Central memory CD8-positive, alpha-beta T cell (primary cell): ENCODE results near the gene HEXD.

ENCODE experiments used
- ATAC-seq: fragments of 150-1000 bp; cut with Tn5 transposase; replicated peaks from 2 replicates; pipeline ENCODE4 v1.10.0; 2022; ENCODE audit warnings: mild to moderate bottlenecking, moderate FRiP score, moderate number of reproducible peaks; ENCODE audit not compliant: poor library complexity, severe bottlenecking; ENCODE audit errors: extremely low read depth
- DNase-seq, 2 donors: peaks; one replicate each; pipeline ENCODE4 v3.0.0; 2021; ENCODE audit warnings: low spot score in 2 of 2
- H3K27ac Mint-ChIP-seq: one replicate; pipeline ENCODE4 v1.8.0; 2022; ENCODE audit warnings: low read depth, mild to moderate bottlenecking, moderate library complexity, mixed read lengths
- H3K27me3 Mint-ChIP-seq: one replicate; pipeline ENCODE4 v1.8.0; 2022; ENCODE audit warnings: mixed read lengths
- H3K36me3 Mint-ChIP-seq: one replicate; pipeline ENCODE4 v1.8.0; 2022; ENCODE audit warnings: mild to moderate bottlenecking, moderate library complexity, mixed read lengths; ENCODE audit not compliant: insufficient read depth
- H3K4me1 Mint-ChIP-seq: one replicate; pipeline ENCODE4 v1.8.0; 2022; ENCODE audit warnings: mixed read lengths
- H3K4me3 Mint-ChIP-seq: one replicate; pipeline ENCODE4 v1.8.0; 2022; ENCODE audit warnings: mild to moderate bottlenecking, moderate library complexity, mixed read lengths
- H3K9me3 Mint-ChIP-seq: one replicate; pipeline ENCODE4 v1.8.0; 2022; ENCODE audit warnings: mixed read lengths

HEXD gene

DNA sequence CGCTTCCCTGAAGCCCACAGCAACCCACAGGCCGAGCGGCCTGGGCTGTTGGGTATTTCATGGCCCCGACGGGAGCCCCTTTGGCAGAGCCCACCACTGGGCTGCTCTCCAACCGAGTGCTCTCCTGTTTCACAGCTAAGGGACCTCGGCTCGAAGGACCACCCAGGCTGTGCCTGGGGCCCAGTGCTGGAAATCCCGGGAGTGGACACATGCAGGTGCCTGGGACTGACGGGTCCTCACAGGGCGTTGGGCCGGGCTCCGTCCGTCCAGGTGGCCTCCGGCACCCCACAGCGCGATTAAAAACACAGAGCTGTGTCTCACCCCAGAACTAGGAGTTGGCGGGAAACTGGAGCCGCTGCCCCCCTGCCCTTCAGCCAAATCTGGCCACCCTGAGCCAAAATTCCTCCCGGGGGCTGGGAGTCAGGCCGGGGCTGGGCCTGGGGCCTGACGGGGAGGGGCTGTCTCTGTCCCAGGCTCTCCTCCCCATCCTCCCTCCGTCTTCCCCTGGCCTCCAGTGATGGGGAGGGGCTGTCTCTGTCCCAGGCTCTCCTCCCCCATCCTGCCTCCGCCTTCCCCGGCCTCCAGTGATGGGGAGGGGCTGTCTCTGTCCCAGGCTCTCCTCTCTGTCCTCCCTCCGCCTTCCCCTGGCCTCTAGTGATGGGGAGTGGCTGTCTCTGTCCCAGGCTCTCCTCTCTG, 32.4 kb upstream of the HEXD start:
- Mint-ChIP-seq H3K27ac (no peak overlapping the region), H3K27me3 (peaks cover 10% of the 10 kb centered on the region), H3K4me1 (peaks cover 6% of the 10 kb centered on the region), H3K36me3 (peaks cover 1% of the 10 kb centered on the region), H3K4me3 (no peak overlapping the region), H3K9me3 (no peaks in the 10 kb centered on the region)
- no peak for ATAC-seq
- no peak for DNase-seq

DNA sequence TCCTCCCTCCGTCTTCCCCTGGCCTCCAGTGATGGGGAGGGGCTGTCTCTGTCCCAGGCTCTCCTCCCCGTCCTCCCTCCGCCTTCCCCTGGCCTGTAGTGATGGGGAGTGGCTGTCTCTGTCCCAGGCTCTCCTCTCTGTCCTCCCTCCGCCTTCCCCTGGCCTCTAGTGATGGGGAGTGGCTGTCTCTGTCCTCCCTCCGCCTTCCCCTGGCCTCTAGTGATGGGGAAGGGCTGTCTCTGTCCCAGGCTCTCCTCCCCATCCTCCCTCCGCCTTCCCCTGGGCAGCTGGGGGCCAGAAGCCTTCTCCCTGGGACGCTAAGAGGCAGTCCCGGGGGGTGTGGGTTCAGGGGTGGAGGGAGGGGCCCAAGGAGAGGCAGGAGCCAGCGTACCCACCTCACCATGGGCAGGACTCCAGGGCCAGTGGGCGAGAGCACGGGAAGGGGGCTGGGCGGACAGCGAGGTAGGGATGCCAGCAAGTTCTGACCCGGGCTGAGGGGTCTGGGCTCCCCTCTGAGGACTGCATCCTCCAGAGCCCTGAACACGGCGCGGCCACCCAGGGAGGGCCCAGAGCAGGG, 31.8 kb upstream of the HEXD start:
- DNase-seq (no peak), ATAC-seq (no peak)
- Mint-ChIP-seq H3K36me3 (peaks cover 1% of the 10 kb centered on the region), H3K4me3 (no peak overlapping the region), H3K4me1 (peaks cover 2% of the 10 kb centered on the region), H3K9me3 (no peaks in the 10 kb centered on the region), H3K27ac (no peak overlapping the region), H3K27me3 (peaks cover 4% of the 10 kb centered on the region)

DNA sequence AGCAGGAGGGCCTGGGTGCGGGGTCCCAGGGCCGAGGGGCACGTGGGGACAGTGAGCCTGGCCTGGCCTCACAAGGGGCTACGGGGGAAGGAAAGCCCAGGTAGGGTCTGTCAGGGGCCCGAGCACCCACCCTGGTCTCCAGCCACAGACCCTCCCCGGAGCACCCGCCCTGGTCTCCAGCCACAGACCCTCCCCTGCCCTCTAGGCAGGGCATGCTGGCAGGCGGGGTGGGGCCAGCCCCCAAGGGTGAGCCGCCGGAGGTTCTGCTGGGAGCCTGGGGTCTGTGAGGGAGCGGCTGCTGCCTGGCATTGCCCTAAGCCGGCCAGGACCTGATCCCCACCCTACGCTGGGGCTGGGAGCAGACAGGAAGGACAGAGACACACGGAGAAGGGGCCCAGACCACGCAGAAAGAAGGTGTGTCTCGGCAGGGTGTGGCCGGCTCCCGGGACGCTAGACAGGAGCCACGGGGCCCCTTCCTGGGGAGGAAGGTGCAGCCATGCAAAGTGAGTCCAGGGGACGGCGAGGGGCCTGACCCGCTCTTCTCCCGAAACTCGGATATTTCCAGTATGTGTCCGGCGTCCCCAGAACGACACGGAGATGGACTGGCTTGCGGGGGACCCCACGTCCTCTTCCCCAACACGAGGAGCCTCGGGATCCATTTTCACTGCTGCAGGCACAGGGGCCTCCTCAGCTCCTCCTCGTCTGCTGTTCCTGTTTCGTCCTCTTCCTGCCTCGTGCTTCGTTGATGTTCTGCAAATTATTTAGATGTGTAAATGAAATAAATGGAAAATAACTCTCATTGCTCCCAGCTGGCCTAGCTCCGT, 31.1 kb upstream of the HEXD start:
- H3K9me3 Mint-ChIP-seq = no peaks in the 10 kb centered on the region
- H3K27ac Mint-ChIP-seq = no peak overlapping the region
- peaks cover 1% of the 10 kb centered on the region for H3K36me3 Mint-ChIP-seq
- no peaks in the 10 kb centered on the region for H3K4me1 Mint-ChIP-seq
- no peak overlapping the region for H3K4me3 Mint-ChIP-seq
- no peak for ATAC-seq
- H3K27me3 Mint-ChIP-seq = no peaks in the 10 kb centered on the region
- DNase-seq = no peak

DNA sequence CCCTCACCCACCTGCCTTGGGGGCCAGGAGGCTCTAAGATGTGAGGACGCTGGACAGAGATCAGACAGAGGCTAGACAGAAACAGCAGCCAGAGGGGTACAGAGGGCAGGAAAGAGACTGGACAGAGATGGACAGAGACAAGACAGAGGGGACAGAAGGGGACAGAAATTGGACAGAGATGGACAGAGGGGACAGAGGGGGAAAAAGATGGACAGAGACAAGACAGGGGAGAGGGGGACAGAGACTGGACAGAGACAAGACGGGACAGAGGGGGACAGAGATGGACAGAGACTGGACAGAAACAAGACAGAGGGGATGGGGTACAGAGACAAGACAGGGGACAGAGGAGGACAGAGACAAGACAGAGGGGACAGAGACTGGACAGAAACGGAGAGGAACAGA, 30.4 kb upstream of the HEXD start:
- peaks cover 1% of the 10 kb centered on the region for H3K36me3 Mint-ChIP-seq
- H3K4me3 Mint-ChIP-seq = no peak overlapping the region
- H3K27ac Mint-ChIP-seq = no peak overlapping the region
- H3K9me3 Mint-ChIP-seq = no peaks in the 10 kb centered on the region
- no peak for ATAC-seq
- H3K4me1 Mint-ChIP-seq = no peaks in the 10 kb centered on the region
- DNase-seq = no peak
- no peaks in the 10 kb centered on the region for H3K27me3 Mint-ChIP-seq

DNA sequence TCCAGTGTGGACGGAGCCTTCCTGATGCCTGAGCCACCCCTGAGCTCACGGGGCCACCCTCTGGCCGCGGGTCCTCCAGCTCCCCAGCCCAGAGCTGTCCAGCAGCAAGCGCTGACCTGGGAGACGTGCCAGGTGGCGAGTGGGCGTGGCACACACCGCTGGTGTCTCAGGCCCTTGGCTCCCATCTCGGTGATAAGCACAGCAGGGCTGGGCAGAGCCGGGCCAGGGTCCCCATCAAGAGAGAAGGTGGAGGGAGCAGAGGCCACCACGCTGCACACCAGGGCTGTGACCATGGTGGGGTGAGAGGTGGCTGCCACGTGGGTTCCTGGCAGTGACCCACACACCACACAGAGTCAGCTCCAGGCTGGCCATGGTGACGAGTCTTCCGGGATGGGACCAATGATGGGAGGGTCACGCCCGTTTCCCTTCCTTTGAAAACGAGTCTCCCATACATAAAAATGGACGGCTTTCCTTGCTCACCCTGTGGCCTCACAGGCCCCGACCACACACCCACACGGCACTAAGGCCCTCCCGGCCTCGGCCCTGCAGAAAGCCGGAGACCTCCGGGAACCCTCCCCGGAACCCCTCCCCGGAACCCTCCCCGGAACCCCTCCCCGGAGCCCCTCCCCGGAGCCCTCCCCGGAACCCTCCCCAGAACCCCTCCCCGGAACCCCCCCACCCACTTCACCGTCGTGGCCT, 29.8 kb upstream of the HEXD start:
- no peaks in the 10 kb centered on the region for H3K4me1 Mint-ChIP-seq
- no peaks in the 10 kb centered on the region for H3K27me3 Mint-ChIP-seq
- no peak overlapping the region for H3K4me3 Mint-ChIP-seq
- no peak for ATAC-seq
- H3K27ac Mint-ChIP-seq = no peak overlapping the region
- H3K9me3 Mint-ChIP-seq = no peaks in the 10 kb centered on the region
- DNase-seq = no peak
- no peaks in the 10 kb centered on the region for H3K36me3 Mint-ChIP-seq

DNA sequence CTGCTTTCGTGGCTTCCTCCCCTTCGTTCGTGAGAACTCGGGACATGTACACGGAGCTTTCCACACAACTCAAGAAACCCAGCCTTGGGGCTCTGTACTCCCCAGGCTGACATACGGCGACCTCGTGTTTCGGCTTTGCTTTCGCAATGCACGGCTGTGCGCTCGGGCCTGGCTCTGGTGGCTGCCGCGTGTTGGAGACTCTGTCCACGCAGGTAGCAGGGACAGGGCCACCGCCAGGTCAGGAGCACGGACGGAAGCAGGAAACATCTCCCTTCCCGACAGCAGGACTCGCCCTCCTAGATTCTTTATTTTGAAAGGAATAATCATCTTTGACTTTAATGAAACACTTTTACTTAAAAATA, 29.2 kb upstream of the HEXD start:
- no peak overlapping the region for H3K27ac Mint-ChIP-seq
- H3K4me3 Mint-ChIP-seq = no peak overlapping the region
- H3K36me3 Mint-ChIP-seq = no peaks in the 10 kb centered on the region

DNA sequence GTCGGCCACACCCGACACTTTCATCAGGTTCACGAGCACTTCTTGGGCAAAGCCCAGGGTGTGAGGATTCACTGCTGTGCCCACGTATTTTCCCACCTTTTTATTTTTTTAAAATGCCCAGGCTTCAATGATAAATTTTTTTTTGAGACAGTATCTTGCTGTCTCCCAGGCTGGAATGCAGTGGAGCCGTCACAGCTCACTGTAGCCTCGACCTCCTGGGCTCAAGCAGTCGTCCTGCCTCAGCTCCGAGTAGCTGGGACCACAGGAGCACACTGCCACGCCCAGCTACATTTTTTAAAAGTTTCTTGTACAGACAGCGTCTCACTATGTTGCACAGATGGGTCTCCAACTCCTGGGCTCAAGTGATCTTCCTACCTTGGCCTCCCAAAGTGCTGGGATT, 28.8 kb upstream of the HEXD start:
- DNase-seq (no peak), ATAC-seq (no peak)
- Mint-ChIP-seq H3K4me1 (no peaks in the 10 kb centered on the region), H3K36me3 (no peaks in the 10 kb centered on the region), H3K4me3 (no peak overlapping the region), H3K27me3 (no peaks in the 10 kb centered on the region), H3K9me3 (no peaks in the 10 kb centered on the region), H3K27ac (no peak overlapping the region)

More for the DNA sequence above, 29.2 kb upstream of the HEXD start:
- Mint-ChIP-seq H3K9me3 (no peaks in the 10 kb centered on the region), H3K27me3 (no peaks in the 10 kb centered on the region), H3K4me1 (no peaks in the 10 kb centered on the region)
- no peak for ATAC-seq
- DNase-seq = no peak

DNA sequence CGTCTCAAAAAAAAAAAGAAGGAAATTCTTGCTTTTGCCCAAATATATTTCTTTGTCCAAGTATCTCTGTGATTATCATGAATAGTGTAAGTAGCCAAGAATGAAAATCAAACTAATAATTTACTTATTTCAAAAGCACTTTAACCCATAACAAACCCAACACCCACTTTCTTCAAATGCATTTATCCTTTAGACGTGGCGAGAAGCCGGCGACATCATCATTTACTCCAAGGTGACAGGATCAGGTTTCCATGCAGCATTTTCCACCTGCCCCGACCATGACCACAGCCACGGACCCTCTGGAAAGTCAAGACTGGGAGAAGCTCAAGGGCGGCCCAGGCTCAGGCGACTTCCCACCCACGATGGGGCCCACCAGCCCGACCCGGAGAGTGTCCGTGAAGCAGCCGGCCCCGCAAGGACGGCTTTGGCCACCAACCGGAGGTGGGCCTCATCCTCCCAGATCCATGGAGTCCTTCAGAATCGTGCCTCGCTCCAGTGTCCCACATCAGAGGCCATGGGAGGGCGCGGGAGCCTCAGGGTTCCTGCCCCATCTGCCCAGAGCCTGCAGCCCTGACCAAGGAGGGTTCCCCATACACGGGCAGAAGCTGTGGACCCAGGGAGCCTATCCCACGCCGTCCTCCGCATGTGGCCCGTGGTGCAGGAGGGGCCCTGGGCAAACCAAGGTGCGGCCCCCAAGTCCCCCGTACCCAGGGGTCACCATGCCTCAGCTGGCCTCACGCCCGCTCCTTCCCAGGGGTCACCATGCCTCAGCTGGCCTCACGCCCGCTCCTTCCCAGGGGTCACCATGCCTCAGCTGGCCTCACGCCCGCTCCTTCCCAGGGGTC, 27.9 kb upstream of the HEXD start:
- Mint-ChIP-seq H3K27ac (no peak overlapping the region), H3K36me3 (peaks cover 5% of the 10 kb centered on the region)

DNA sequence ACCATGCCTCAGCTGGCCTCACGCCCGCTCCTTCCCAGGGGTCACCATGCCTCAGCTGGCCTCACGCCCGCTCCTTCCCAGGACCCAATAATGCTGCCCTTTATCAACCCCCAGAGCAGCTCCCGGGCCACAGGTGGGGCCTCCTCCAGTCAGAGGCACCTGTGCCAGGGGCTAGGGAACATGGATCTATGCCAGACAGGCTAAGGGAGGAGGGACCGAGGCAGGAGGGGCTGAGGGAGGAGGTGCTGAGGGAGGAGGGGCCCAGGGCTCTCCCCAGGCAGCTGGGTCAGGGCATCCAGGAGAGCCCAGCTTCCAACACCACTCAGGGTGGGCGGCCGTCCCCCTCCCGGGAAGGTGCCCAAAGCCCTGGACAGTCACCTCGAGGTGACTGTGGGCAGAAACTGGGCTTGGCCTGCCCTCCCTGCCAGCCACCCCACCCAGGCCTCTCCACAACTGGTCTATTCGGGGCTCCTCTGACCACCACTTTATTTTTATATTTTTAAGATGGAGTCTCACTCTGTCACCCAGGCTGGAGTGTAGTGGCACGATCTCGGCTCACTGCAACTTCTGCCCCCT, 27.2 kb upstream of the HEXD start:
- H3K27ac Mint-ChIP-seq = no peak overlapping the region
- H3K36me3 Mint-ChIP-seq = peaks cover 5% of the 10 kb centered on the region
- ATAC-seq (no peak), DNase-seq (no peak)
- H3K4me1 Mint-ChIP-seq = no peaks in the 10 kb centered on the region
- H3K4me3 Mint-ChIP-seq = no peak overlapping the region
- H3K27me3 Mint-ChIP-seq = no peaks in the 10 kb centered on the region
- no peaks in the 10 kb centered on the region for H3K9me3 Mint-ChIP-seq

More for the DNA sequence above, 27.9 kb upstream of the HEXD start:
- Mint-ChIP-seq H3K4me1 (no peaks in the 10 kb centered on the region), H3K4me3 (no peak overlapping the region), H3K27me3 (no peaks in the 10 kb centered on the region), H3K9me3 (no peaks in the 10 kb centered on the region)
- DNase-seq = no peak
- ATAC-seq = no peak

DNA sequence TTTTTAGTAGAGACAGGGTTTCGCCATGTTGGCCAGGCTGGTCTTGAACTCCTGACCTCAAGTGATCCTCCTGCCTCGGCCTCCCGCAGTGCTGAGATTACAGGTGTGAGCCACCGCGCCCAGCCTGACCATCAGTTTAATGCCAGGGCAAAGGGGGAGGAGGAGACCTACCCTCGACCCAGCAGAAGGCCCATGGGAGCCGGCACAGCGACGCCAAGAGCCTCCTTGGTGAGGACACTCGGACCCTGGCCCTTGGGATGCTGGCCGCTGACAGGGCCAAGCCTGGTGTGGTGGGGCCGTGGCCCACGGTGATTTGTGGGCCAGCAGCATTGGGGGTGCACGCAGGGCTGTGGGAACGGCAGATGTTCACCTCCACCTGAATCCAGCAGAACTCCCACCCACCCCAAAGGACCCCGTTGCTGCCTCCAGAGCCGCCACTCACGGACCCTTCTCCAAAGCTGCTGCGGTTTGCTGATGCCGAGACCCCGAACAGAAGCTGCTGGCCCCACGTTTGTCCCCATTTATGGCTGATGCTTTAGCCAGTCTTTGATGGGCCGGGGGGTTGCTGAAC, 26.6 kb upstream of the HEXD start:
- no peaks in the 10 kb centered on the region for H3K4me1 Mint-ChIP-seq
- no peak overlapping the region for H3K27ac Mint-ChIP-seq
- H3K4me3 Mint-ChIP-seq = no peak overlapping the region
- ATAC-seq (no peak), DNase-seq (no peak)
- no peaks in the 10 kb centered on the region for H3K27me3 Mint-ChIP-seq
- no peaks in the 10 kb centered on the region for H3K9me3 Mint-ChIP-seq
- peaks cover 5% of the 10 kb centered on the region for H3K36me3 Mint-ChIP-seq

DNA sequence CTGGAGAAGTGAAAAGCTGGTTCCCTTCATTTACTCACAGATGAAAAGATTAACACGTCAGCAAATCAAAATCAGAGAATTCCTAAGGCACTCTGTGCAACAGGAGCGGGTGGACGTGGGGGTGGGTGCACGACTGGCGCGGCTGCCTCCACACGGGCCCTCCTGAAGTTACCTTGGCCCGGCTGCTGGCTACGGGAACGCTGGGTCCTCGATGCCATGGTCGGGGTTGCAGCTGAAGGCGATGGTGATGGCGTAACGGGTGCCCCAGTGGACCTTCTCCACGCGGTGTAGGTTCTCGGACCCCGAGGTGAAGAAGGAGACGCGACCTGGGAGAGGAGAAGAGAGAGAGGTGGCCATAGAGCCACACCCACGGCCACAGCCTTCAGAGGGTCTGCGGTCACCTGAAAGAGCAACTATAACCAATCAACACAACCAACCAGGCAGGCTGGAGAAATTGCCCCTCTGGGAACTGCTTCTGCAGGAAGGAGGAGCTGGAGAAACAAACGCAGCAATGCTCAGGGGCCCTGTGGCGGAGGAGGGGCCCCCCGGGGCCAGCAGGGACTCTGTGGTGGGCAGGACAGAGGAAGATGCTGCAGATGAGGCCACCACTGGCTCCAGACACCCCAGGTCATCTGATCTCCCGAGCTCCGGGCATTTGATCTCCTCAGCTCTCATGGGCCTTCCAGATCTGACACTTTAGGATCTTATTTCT, 25.8 kb upstream of the HEXD start:
- H3K27me3 Mint-ChIP-seq = no peaks in the 10 kb centered on the region

More for the DNA sequence above, 25.8 kb upstream of the HEXD start:
- Mint-ChIP-seq H3K36me3 (peaks cover 5% of the 10 kb centered on the region), H3K27ac (no peak overlapping the region), H3K4me1 (no peaks in the 10 kb centered on the region), H3K4me3 (no peak overlapping the region), H3K9me3 (no peaks in the 10 kb centered on the region)
- DNase-seq (no peak), ATAC-seq (no peak)
